ENCODE results near the gene UGCG.

The UGCG gene

GRCh38 chr9:111948951-111949350 lies 52.3 kb downstream of the UGCG start:
- no peak overlapping the region for H2AK5ac ChIP-seq (ENCODE audit: low read length)
- H3K56ac ChIP-seq (ENCODE audit: low read length), result no peak overlapping the region
- no peaks in the 10 kb centered on the region for H3K79me2 ChIP-seq (ENCODE audit: control insufficient read depth, insufficient read depth, low read length)
- no peak overlapping the region for H3K4me3 ChIP-seq (ENCODE audit: low read length)
- no peak overlapping the region for H3K23ac ChIP-seq (ENCODE audit: low read length)
- no peak overlapping the region for H2BK120ac ChIP-seq (ENCODE audit: low read depth, low read length)
- no peak overlapping the region for H4K8ac ChIP-seq (ENCODE audit: low read depth, low read length)
- H3K18ac ChIP-seq (ENCODE audit: low read length), result no peak overlapping the region
- no peak for DNase-seq
- H4K5ac ChIP-seq (ENCODE audit: low read length), result no peak overlapping the region
- no peak overlapping the region for H3K4ac ChIP-seq (ENCODE audit: low read depth, low read length)
- no peak overlapping the region for H2BK5ac ChIP-seq (ENCODE audit: low read length)
- no peak overlapping the region for H3K27ac ChIP-seq (ENCODE audit: low read depth, low read length)
- no peak overlapping the region for H3K9ac ChIP-seq (ENCODE audit: low read length)
- no peaks in the 10 kb centered on the region for H3K4me1 ChIP-seq (ENCODE audit: control insufficient read depth, low read depth, low read length)
- no peaks in the 10 kb centered on the region for H3K36me3 ChIP-seq (ENCODE audit: control insufficient read depth, insufficient read depth, low read length)
- H3K27me3 ChIP-seq (ENCODE audit: insufficient read depth, low read length, poor library complexity), result no peaks in the 10 kb centered on the region
- H2BK15ac ChIP-seq (replicated peaks; ENCODE audit: low read depth), result no peak overlapping the region
- WGBS (ENCODE audit: extremely low coverage, insufficient coverage, low lambda C conversion rate), result no CpG with 5 or more reads among the region's 2 CpGs
- H3K4me2 ChIP-seq (ENCODE audit: low read length), result no peak overlapping the region
- H3K79me1 ChIP-seq (ENCODE audit: low read length), result no peaks in the 10 kb centered on the region

GRCh38 chr9:111949919-111950318 lies 53.3 kb downstream of the UGCG start:
- Histone ChIP-seq H3K4me2 (ENCODE audit: low read length) (no peak overlapping the region), H3K27ac (ENCODE audit: low read depth, low read length) (no peak overlapping the region), H2AK5ac (ENCODE audit: low read length) (no peak overlapping the region), H2BK5ac (ENCODE audit: low read length) (no peak overlapping the region), H4K5ac (ENCODE audit: low read length) (no peak overlapping the region), H2BK15ac (replicated peaks; ENCODE audit: low read depth) (no peak overlapping the region), H3K27me3 (ENCODE audit: insufficient read depth, low read length, poor library complexity) (no peaks in the 10 kb centered on the region), H3K4me3 (ENCODE audit: low read length) (no peak overlapping the region), H3K4me1 (ENCODE audit: control insufficient read depth, low read depth, low read length) (no peaks in the 10 kb centered on the region), H3K23ac (ENCODE audit: low read length) (no peak overlapping the region), H3K79me1 (ENCODE audit: low read length) (no peaks in the 10 kb centered on the region), H2BK120ac (ENCODE audit: low read depth, low read length) (no peak overlapping the region), H3K36me3 (ENCODE audit: control insufficient read depth, insufficient read depth, low read length) (no peaks in the 10 kb centered on the region), H3K9ac (ENCODE audit: low read length) (no peak overlapping the region), H3K4ac (ENCODE audit: low read depth, low read length) (no peak overlapping the region), H4K8ac (ENCODE audit: low read depth, low read length) (no peak overlapping the region), H3K18ac (ENCODE audit: low read length) (no peak overlapping the region), H3K56ac (ENCODE audit: low read length) (no peak overlapping the region), H3K79me2 (ENCODE audit: control insufficient read depth, insufficient read depth, low read length) (no peaks in the 10 kb centered on the region)
- no CpG with 5 or more reads among the region's 3 CpGs for WGBS (ENCODE audit: extremely low coverage, insufficient coverage, low lambda C conversion rate)
- DNase-seq, result no peak

DNA sequence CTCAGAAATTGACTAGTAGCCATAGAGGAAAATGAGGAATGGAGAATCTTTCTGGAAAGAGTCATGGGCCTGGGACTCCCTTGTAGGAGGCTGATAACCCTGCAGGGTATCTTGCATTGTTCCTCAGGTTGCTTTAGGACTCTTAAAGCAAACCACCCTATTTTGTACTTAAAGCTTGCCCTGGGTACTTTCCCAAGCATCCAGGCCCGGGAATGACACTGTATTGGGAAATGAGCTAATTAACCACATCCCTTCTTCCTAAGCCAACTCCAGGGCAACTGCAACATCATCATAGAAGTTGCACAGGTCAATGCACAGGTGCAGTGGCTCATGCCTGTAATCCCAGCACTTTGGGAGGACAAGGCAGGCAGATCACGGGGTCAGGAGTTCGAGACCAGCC lies 55.9 kb downstream of the UGCG start:
- Histone ChIP-seq H4K8ac (ENCODE audit: low read depth, low read length) (no peak overlapping the region), H3K4me1 (ENCODE audit: control insufficient read depth, low read depth, low read length) (peaks cover 6% of the 10 kb centered on the region), H3K79me2 (ENCODE audit: control insufficient read depth, insufficient read depth, low read length) (no peaks in the 10 kb centered on the region), H3K27me3 (ENCODE audit: insufficient read depth, low read length, poor library complexity) (no peaks in the 10 kb centered on the region), H2AK5ac (ENCODE audit: low read length) (no peak overlapping the region), H2BK5ac (ENCODE audit: low read length) (no peak overlapping the region), H3K4ac (ENCODE audit: low read depth, low read length) (no peak overlapping the region), H2BK15ac (replicated peaks; ENCODE audit: low read depth) (no peak overlapping the region), H3K23ac (ENCODE audit: low read length) (no peak overlapping the region), H3K56ac (ENCODE audit: low read length) (no peak overlapping the region), H3K18ac (ENCODE audit: low read length) (no peak overlapping the region), H3K4me2 (ENCODE audit: low read length) (no peak overlapping the region), H3K27ac (ENCODE audit: low read depth, low read length) (no peak overlapping the region), H4K5ac (ENCODE audit: low read length) (no peak overlapping the region), H3K4me3 (ENCODE audit: low read length) (no peak overlapping the region), H3K79me1 (ENCODE audit: low read length) (no peaks in the 10 kb centered on the region), H3K9ac (ENCODE audit: low read length) (no peak overlapping the region), H3K36me3 (ENCODE audit: control insufficient read depth, insufficient read depth, low read length) (no peaks in the 10 kb centered on the region), H2BK120ac (ENCODE audit: low read depth, low read length) (no peak overlapping the region)
- WGBS (ENCODE audit: extremely low coverage, insufficient coverage, low lambda C conversion rate), result no CpG with 5 or more reads among the region's 3 CpGs
- no peak for DNase-seq

DNA sequence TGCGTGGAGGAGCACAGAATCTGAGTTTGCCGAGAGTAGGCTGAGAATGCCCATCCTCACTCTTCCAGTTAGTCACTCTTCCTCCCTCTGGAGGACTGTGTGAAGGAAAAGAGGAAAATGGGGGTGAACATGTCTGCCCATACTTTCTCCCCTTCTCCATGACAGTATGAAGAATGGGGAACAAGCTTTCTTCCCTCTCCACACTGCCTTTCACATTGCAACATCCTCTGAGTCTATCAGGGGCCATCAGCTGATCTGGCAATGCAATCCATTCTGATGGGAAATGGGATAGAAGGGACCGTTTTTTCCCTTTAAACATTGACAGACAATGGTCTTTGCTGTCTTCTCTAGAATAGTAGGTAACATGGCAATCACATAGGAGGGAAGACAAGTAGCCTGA lies 56.8 kb downstream of the UGCG start:
- H3K56ac ChIP-seq (ENCODE audit: low read length), result no peak overlapping the region
- no peak overlapping the region for H2BK15ac ChIP-seq (replicated peaks; ENCODE audit: low read depth)
- no peak overlapping the region for H4K8ac ChIP-seq (ENCODE audit: low read depth, low read length)
- no peak for DNase-seq
- H3K4me3 ChIP-seq (ENCODE audit: low read length), result no peak overlapping the region
- H3K4ac ChIP-seq (ENCODE audit: low read depth, low read length), result no peak overlapping the region
- H3K79me1 ChIP-seq (ENCODE audit: low read length), result no peaks in the 10 kb centered on the region
- peaks cover 6% of the 10 kb centered on the region for H3K4me1 ChIP-seq (ENCODE audit: control insufficient read depth, low read depth, low read length)
- no peaks in the 10 kb centered on the region for H3K79me2 ChIP-seq (ENCODE audit: control insufficient read depth, insufficient read depth, low read length)
- no peak overlapping the region for H3K23ac ChIP-seq (ENCODE audit: low read length)
- no peaks in the 10 kb centered on the region for H3K36me3 ChIP-seq (ENCODE audit: control insufficient read depth, insufficient read depth, low read length)
- H3K18ac ChIP-seq (ENCODE audit: low read length), result no peak overlapping the region
- no peak overlapping the region for H2BK5ac ChIP-seq (ENCODE audit: low read length)
- H3K27ac ChIP-seq (ENCODE audit: low read depth, low read length), result no peak overlapping the region
- no peak overlapping the region for H3K4me2 ChIP-seq (ENCODE audit: low read length)
- H3K27me3 ChIP-seq (ENCODE audit: insufficient read depth, low read length, poor library complexity), result no peaks in the 10 kb centered on the region
- H3K9ac ChIP-seq (ENCODE audit: low read length), result no peak overlapping the region
- H4K5ac ChIP-seq (ENCODE audit: low read length), result no peak overlapping the region
- H2AK5ac ChIP-seq (ENCODE audit: low read length), result no peak overlapping the region
- no CpG with 5 or more reads among the region's 3 CpGs for WGBS (ENCODE audit: extremely low coverage, insufficient coverage, low lambda C conversion rate)
- H2BK120ac ChIP-seq (ENCODE audit: low read depth, low read length), result no peak overlapping the region

GRCh38 chr9:111955048-111955447 lies 58.4 kb downstream of the UGCG start:
- no peaks in the 10 kb centered on the region for H3K27me3 ChIP-seq (ENCODE audit: insufficient read depth, low read length, poor library complexity)
- H3K79me2 ChIP-seq (ENCODE audit: control insufficient read depth, insufficient read depth, low read length), result no peaks in the 10 kb centered on the region
- H3K18ac ChIP-seq (ENCODE audit: low read length), result no peak overlapping the region
- H3K79me1 ChIP-seq (ENCODE audit: low read length), result no peaks in the 10 kb centered on the region
- WGBS (ENCODE audit: extremely low coverage, insufficient coverage, low lambda C conversion rate), result no CpG with 5 or more reads among the region's 6 CpGs
- H2BK15ac ChIP-seq (replicated peaks; ENCODE audit: low read depth), result no peak overlapping the region
- DNase-seq, result no peak
- H3K4me3 ChIP-seq (ENCODE audit: low read length), result no peak overlapping the region
- no peak overlapping the region for H4K8ac ChIP-seq (ENCODE audit: low read depth, low read length)
- H3K9ac ChIP-seq (ENCODE audit: low read length), result no peak overlapping the region
- no peak overlapping the region for H2BK120ac ChIP-seq (ENCODE audit: low read depth, low read length)
- H3K56ac ChIP-seq (ENCODE audit: low read length), result no peak overlapping the region
- no peak overlapping the region for H2AK5ac ChIP-seq (ENCODE audit: low read length)
- no peak overlapping the region for H3K27ac ChIP-seq (ENCODE audit: low read depth, low read length)
- no peak overlapping the region for H3K4me2 ChIP-seq (ENCODE audit: low read length)
- H3K36me3 ChIP-seq (ENCODE audit: control insufficient read depth, insufficient read depth, low read length), result no peaks in the 10 kb centered on the region
- no peak overlapping the region for H3K4ac ChIP-seq (ENCODE audit: low read depth, low read length)
- H4K5ac ChIP-seq (ENCODE audit: low read length), result no peak overlapping the region
- no peak overlapping the region for H3K23ac ChIP-seq (ENCODE audit: low read length)
- no peak overlapping the region for H2BK5ac ChIP-seq (ENCODE audit: low read length)
- peaks cover 6% of the 10 kb centered on the region for H3K4me1 ChIP-seq (ENCODE audit: control insufficient read depth, low read depth, low read length)

GRCh38 chr9:111957856-111958631 lies 61.4 kb downstream of the UGCG start:
- no peak overlapping the region for H3K56ac ChIP-seq (ENCODE audit: low read length)
- H3K27ac ChIP-seq (ENCODE audit: low read depth, low read length), result no peak overlapping the region
- no peaks in the 10 kb centered on the region for H3K79me1 ChIP-seq (ENCODE audit: low read length)

More at GRCh38 chr9:111957856-111958631, 61.4 kb downstream of the UGCG start:
- no peak overlapping the region for H3K18ac ChIP-seq (ENCODE audit: low read length)
- no peak overlapping the region for H3K9ac ChIP-seq (ENCODE audit: low read length)
- no peak overlapping the region for H2BK5ac ChIP-seq (ENCODE audit: low read length)
- WGBS (ENCODE audit: extremely low coverage, insufficient coverage, low lambda C conversion rate), result no CpG with 5 or more reads among the region's 3 CpGs
- no peak overlapping the region for H2AK5ac ChIP-seq (ENCODE audit: low read length)
- H3K36me3 ChIP-seq (ENCODE audit: control insufficient read depth, insufficient read depth, low read length), result no peaks in the 10 kb centered on the region
- no peaks in the 10 kb centered on the region for H3K79me2 ChIP-seq (ENCODE audit: control insufficient read depth, insufficient read depth, low read length)
- no peak overlapping the region for H2BK120ac ChIP-seq (ENCODE audit: low read depth, low read length)
- H3K23ac ChIP-seq (ENCODE audit: low read length), result no peak overlapping the region
- no peak overlapping the region for H3K4me2 ChIP-seq (ENCODE audit: low read length)
- H3K27me3 ChIP-seq (ENCODE audit: insufficient read depth, low read length, poor library complexity), result no peaks in the 10 kb centered on the region
- no peak overlapping the region for H3K4me3 ChIP-seq (ENCODE audit: low read length)
- H4K8ac ChIP-seq (ENCODE audit: low read depth, low read length), result no peak overlapping the region
- no peak overlapping the region for H4K5ac ChIP-seq (ENCODE audit: low read length)
- H3K4ac ChIP-seq (ENCODE audit: low read depth, low read length), result no peak overlapping the region
- no peak overlapping the region for H2BK15ac ChIP-seq (replicated peaks; ENCODE audit: low read depth)
- DNase-seq, result no peak
- peaks cover 6% of the 10 kb centered on the region for H3K4me1 ChIP-seq (ENCODE audit: control insufficient read depth, low read depth, low read length)

Data from mesendoderm (in vitro differentiated cells).